ENCODE results near the gene CDK5RAP1. TPM values are rescaled to one million over a fixed set of nuclear protein-coding genes. Genes with fewer than 3 reads are reported as not detected.

CDK5RAP1 gene
- total RNA-seq, 4 donors from 2014 or later: 26.6 to 41.8 (median 37.8) TPM

- TF ChIP-seq CTCF (IDR thresholded peaks at IDR 0.05) (no peak), POLR2A (IDR thresholded peaks at IDR 0.05) (no peak)
- peaks cover 37 to 52% of the 10 kb centered on the region in 2 donors for H3K36me3 ChIP-seq
- H3K27ac ChIP-seq: no peak overlapping the region
- no peaks in the 10 kb centered on the region for H3K4me1 ChIP-seq
- WGBS, 2 donors: 90 to 92% methylated on average over 14 to 17 of the region's 18 CpGs
- intact Hi-C loops (cut with DNase I): no loop called here
- no peak overlapping the region for H3K4me3 ChIP-seq (replicated peaks in 1 of 3)
- H3K27me3 ChIP-seq: no peaks in the 10 kb centered on the region
- DNase-seq: no peak
- no peaks in the 10 kb centered on the region for H3K9me3 ChIP-seq
Measured at GRCh38 chr20:33408716-33409654, 7.7 kb upstream of the CDK5RAP1 start.

DNA sequence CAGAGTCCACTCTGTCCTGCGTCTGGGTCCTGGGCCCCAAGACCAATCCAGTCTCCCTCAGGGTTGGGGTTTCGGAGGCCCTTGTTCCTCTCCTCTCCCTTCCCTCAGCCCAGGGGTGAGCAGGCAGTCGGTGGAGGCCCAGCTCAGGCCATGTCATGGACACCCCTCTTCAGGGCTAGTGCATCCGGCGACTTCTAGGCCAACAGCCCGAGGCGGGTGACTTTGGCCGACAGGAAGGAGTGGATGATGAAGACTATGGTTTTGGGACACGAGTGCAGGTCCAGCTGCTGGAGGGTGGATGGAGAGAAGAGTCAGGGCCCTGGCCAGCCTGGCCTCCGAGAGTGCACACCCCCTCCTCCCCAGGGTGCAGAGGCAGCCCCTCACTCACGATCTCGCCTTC is 7.0 kb upstream of the CDK5RAP1 start:
- Histone ChIP-seq H3K9me3 (no peaks in the 10 kb centered on the region), H3K27me3 (no peaks in the 10 kb centered on the region), H3K27ac (no peak overlapping the region), H3K36me3 (peaks cover 37 to 52% of the 10 kb centered on the region in 2 donors), H3K4me1 (no peaks in the 10 kb centered on the region), H3K4me3 (replicated peaks in 1 of 3) (no peak overlapping the region)
- no peak for DNase-seq
- 76 to 95% methylated on average over 3 to 9 of the region's 12 CpGs for WGBS, 2 donors
- TF ChIP-seq CTCF (IDR thresholded peaks at IDR 0.05): no peak
- no peak for TF ChIP-seq POLR2A (IDR thresholded peaks at IDR 0.05)
- intact Hi-C loops (cut with DNase I): no loop called here

- DNase-seq: no peak
- Histone ChIP-seq H3K4me1 (no peaks in the 10 kb centered on the region), H3K36me3 (peaks cover 35 to 52% of the 10 kb centered on the region in 2 donors), H3K27me3 (no peaks in the 10 kb centered on the region), H3K9me3 (no peaks in the 10 kb centered on the region), H3K27ac (no peak overlapping the region), H3K4me3 (replicated peaks in 1 of 3) (no peak overlapping the region)
- TF ChIP-seq POLR2A (IDR thresholded peaks at IDR 0.05): no peak
- TF ChIP-seq CTCF (IDR thresholded peaks at IDR 0.05): no peak
- intact Hi-C loops (cut with DNase I): no loop called here
- WGBS, 2 donors: 56 to 60% methylated on average over 4 of the region's 4 CpGs
Measured at GRCh38 chr20:33407796-33408195, 6.5 kb upstream of the CDK5RAP1 start.

- Histone ChIP-seq H3K4me3 (replicated peaks in 1 of 3) (no peak overlapping the region), H3K27ac (no peak overlapping the region), H3K36me3 (peaks cover 30 to 48% of the 10 kb centered on the region in 2 donors), H3K27me3 (no peaks in the 10 kb centered on the region), H3K4me1 (peaks cover under 1 to 3% of the 10 kb centered on the region in 2 donors), H3K9me3 (no peaks in the 10 kb centered on the region)
- DNase-seq: no peak
- WGBS, 2 donors: 88 to 89% methylated on average over 1 of the region's 1 CpG
- intact Hi-C loops (cut with DNase I): no loop called here
- TF ChIP-seq CTCF (IDR thresholded peaks at IDR 0.05) (no peak), POLR2A (IDR thresholded peaks at IDR 0.05) (no peak)
Measured at GRCh38 chr20:33407251-33407650, 5.9 kb upstream of the CDK5RAP1 start.

- H3K4me3 ChIP-seq (replicated peaks in 1 of 3): no peak overlapping the region
- intact Hi-C loops (cut with DNase I): no loop called here
- no peak overlapping the region for H3K27ac ChIP-seq
- WGBS, 2 donors: 92 to 98% methylated on average over 2 of the region's 2 CpGs
- no peaks in the 10 kb centered on the region for H3K9me3 ChIP-seq
- H3K27me3 ChIP-seq: no peaks in the 10 kb centered on the region
- TF ChIP-seq POLR2A (IDR thresholded peaks at IDR 0.05): no peak
- no peak for TF ChIP-seq CTCF (IDR thresholded peaks at IDR 0.05)
- H3K36me3 ChIP-seq: peaks cover 16 to 20% of the 10 kb centered on the region in 2 donors
- peaks cover 19 to 23% of the 10 kb centered on the region in 2 donors for H3K4me1 ChIP-seq
- no peak for DNase-seq
Measured at GRCh38 chr20:33404281-33404680, 3.0 kb upstream of the CDK5RAP1 start.

All from thyroid gland (tissue), 4 donors.